C4-2B (cell line): ENCODE data around the gene C7.
"Not testable (repeated sequence)": the region's sequence is repeated elsewhere in the genome, so short reads cannot be mapped to it uniquely, and the experiment has no call there.

ENCODE experiments used
- H3K27ac ChIP-seq: fragments of 450-650 bp; 2 replicates; pipeline ENCODE4 v1.5.1; 2017
- ZFX ChIP-seq: fragments of 450-650 bp; IDR thresholded peaks from 2 replicates; pipeline ENCODE4 v1.6.1; 2017
- TF ChIP-seq, protein P1 (sequence below): fragments of 450-650 bp; conservative IDR thresholded peaks from 2 replicates; pipeline ENCODE4 v1.5.1; 2017; ENCODE audit warnings: mild to moderate bottlenecking

The C7 gene

GRCh38 chr5:41010572-41010971 is 101.3 kb downstream of the C7 start:
- no peak overlapping the region for H3K27ac ChIP-seq
- TF ChIP-seq, protein P1, sequence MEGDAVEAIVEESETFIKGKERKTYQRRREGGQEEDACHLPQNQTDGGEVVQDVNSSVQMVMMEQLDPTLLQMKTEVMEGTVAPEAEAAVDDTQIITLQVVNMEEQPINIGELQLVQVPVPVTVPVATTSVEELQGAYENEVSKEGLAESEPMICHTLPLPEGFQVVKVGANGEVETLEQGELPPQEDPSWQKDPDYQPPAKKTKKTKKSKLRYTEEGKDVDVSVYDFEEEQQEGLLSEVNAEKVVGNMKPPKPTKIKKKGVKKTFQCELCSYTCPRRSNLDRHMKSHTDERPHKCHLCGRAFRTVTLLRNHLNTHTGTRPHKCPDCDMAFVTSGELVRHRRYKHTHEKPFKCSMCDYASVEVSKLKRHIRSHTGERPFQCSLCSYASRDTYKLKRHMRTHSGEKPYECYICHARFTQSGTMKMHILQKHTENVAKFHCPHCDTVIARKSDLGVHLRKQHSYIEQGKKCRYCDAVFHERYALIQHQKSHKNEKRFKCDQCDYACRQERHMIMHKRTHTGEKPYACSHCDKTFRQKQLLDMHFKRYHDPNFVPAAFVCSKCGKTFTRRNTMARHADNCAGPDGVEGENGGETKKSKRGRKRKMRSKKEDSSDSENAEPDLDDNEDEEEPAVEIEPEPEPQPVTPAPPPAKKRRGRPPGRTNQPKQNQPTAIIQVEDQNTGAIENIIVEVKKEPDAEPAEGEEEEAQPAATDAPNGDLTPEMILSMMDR, result no peak
- TF ChIP-seq ZFX, result no peak

- no peak for TF ChIP-seq ZFX
- TF ChIP-seq, protein P1, result no peak
- H3K27ac ChIP-seq, result no peak overlapping the region
Measured at GRCh38 chr5:41012318-41012717, 103.0 kb downstream of the C7 start.

DNA sequence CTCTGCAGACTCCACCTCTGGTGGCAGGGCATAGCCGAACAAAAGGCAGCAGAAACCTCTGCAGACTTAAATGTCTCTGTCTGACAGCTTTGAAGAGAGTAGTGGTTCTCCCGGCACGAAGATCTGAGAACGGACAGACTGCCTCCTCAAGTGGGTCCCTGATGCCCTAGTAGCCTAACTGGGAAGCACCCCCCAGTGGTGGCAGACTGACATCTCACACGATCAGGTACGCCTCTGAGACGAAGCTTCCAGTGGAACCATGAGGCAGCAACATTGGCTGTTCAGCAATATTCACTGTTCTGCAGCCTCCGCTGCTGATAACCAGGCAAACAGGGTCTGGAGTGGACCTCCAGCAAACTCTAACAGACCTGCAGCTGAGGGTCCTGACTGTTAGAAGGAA is 113.3 kb downstream of the C7 start:
- H3K27ac ChIP-seq, result not testable (repeated sequence)
- TF ChIP-seq, protein P1, result peak; percentile 11; the same call in 1 of the 2 replicates
